Posterior vena cava (tissue), 2 donors: ENCODE data around the gene RPL11. TPM values are rescaled to one million over a fixed set of nuclear protein-coding genes. Genes with fewer than 3 reads are reported as not detected.
"Not testable (repeated sequence)": the region's sequence is repeated elsewhere in the genome, so short reads cannot be mapped to it uniquely, and the experiment has no call there.

Experiments used
- DNase-seq: peaks from one replicate; pipeline ENCODE4 v3.0.0-alpha.2; 2020; ENCODE audit warnings: low spot score
- intact Hi-C, 2 donors: fragments of 100-400 bp; cut with DNase I; formaldehyde crosslinking; loops; one replicate each; pipeline versions ENCODE4 v1.14.1 to v1.14.2; 2022 to 2023
- long read RNA-seq, 2 donors: library from polyadenylated mRNA; unstranded; transcript quantifications; one replicate each; pipeline ENCODE4 v2.0.0, GENCODE V29; 2020 to 2021
- total RNA-seq, 2 donors: library from RNA; stranded (reverse); fragmentation: NEBNext Ultra II Directional; extraction: Animal tissue kit (Norgen Biotek cat#: 25700); gene quantifications; one replicate each; pipeline ENCODE4 v1.2.1, GENCODE V29; 2021
- donor health status: DM: yes; HTN: yes; CAD: no.
- donor health status: DM: yes; HTN: yes; CAD: no.

Gene RPL11
- total RNA-seq = 100 to 1,000 TPM; 706 to 724 TPM
- long read RNA-seq, donor 1, transcript RPL11-206 (6 exons, 1,017 nt) = major isoform, 89 of 138 reads
- long read RNA-seq, donor 1, transcript RPL11-201 (6 exons, 660 nt) = minor isoform, 13 of 138 reads
- long read RNA-seq, donor 1, partial matches to known transcripts = 32 of 138 reads
- long read RNA-seq, donor 1, other reads (novel, unspliced or antisense) = 0 of 138 reads
- long read RNA-seq, donor 2, transcript RPL11-201 (6 exons, 660 nt) = minor isoform, 29 of 355 reads
- long read RNA-seq, donor 2, transcript RPL11-206 (6 exons, 1,017 nt) = major isoform, 257 of 355 reads
- long read RNA-seq, donor 2, transcript RPL11-203 (5 exons, 879 nt) = minor isoform, 20 of 355 reads
- long read RNA-seq, donor 2, partial matches to known transcripts = 36 of 355 reads
- long read RNA-seq, donor 2, other reads (novel, unspliced or antisense) = 9 of 355 reads

DNA sequence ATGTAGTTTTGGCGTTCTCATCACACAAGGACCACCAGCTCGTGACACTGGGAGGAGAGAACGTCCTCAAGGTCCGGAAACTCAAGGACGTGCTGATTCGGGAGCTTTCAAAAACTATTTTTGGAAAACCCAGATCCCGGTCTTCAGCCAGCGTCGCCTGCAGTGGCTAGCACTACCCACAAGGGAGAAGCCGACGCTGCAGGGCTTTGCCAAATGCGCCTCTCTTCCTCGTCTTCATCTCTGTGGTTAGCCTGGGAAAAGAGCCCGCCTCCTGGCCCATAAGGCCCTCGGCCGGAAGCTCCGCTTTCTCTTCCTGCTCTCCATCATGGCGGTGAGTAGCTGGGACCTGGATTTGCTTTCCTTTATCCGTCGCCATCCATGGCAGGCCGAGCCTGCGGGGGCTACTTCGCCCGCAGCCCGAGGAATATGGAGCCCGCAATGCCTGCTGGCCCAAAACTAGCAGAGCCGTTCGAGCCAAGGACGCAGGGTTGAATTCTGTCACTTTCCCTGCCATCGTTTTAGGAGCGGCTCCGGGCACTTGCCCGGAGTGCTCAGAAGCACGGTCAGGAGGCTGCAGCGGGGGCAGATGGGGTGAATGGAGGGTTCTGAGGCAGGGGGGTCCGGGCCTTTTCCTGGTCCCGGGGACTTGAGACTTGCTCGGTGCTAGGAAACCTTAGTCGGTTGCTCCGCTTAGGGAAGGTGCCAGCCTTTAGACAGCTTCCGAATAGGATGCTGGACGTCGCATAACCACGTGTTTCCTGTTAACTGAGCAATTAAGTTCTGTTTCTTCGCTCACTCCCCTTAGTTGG lies at the start of gene RPL11:
TSS of gene RPL11 (plus strand) at position 308 of the 809 bp plus-strand sequence. CDS start at position 326, 18 bp downstream.
- intact Hi-C loops = loop anchor here in 1 of 2 donors (5.0 kb wide), 1 partner anchor 1061 kb away; no protein-coding TSS in a partner anchor
- peak; percentile 97 for DNase-seq

DNA sequence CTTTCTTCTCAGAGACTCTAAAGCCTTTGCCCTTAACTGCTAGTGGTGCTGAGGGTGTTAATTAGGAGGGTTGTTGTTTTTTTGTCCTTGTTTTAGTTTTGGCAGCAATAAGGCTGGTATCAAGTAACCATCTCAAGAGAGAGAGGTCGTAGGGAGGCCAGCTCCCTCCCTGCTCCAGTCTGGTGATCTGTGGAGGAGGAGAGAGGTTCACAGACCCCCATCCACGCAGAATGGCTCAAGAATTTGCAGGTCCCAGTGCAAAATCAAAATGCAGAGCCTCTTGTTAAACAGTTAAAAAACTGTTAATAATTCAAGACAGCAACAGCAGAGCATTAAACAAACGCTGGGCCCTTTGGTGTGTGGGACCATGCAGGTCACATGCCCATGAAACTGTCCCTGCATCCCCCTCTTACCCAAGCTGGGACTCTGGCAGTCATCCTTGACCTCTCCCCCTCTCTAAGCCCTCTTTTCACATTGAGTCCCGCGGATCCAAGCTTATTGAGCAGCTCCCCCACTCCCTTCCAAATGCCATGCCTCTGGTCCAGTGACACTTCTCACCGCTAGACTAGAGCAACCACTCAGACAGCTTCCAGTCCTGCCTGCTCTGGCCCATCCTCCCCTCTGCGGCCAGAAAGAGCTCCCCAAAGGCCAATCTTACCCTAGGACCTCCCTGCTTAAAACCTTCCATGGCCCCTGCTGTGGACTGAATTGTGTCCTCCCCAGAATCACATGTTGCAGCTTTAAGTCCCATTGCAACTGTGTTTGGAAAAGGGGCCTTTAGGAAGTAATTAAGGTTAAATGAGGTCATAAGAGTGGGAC lies 47.7 kb upstream of the RPL11 start:
- DNase-seq = no peak
- intact Hi-C loops = no loop called here

DNA sequence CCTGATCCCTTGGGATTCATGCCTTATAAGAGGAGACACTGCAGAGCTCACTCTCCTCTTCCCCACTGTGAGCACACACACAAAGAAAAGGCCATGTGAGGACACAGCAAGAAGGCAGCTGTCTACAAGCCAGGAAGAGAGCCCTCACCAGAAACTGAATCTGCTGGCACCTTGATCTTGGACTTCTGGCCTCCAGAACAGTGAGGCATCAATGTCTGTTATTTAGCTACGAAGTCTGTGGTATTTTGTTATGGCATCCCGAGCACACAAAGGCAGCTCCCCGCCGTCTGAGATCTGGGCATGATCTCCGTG lies 47.1 kb upstream of the RPL11 start:
- DNase-seq = no peak
- intact Hi-C loops = no loop called here

DNA sequence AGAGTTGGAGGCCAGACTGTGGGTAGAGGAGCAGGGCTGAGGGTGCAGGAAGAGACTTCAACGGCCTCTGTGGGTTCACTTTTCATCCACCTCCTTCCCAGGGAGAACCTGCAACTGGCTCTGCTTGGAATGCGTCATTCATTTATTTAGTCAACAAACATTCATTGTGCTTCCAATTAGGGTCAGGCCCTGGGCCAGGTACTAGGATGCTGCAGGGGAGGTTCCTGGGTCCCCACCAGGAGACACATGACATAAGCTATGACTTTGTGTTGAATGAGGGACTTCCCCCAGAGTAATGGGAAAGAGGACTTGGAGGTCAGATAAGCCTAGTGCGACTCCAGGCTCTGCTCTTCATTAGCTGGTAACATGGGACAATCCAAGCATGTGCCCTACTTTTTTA lies 46.3 kb upstream of the RPL11 start:
- intact Hi-C loops = no loop called here
- no peak for DNase-seq

DNA sequence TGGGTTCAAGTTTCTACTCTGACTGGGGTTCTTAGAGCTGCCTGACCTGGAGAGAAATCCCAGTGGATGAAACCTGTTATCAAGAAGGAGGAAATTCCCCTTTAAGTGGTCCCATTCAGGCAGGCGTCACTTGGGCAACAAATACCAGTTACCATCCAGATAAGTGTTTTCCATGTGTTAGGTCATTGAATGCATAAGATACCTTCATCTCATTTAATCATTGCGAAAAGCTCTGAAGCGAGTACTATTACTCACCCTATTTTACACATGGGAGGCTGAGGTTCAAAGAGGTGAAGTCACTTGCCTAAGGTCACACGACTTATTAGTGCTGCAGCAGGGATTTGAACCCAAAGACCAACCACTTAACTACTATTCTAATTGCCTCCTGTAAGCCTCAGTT lies 45.5 kb upstream of the RPL11 start:
- intact Hi-C loops = no loop called here
- DNase-seq = no peak

DNA sequence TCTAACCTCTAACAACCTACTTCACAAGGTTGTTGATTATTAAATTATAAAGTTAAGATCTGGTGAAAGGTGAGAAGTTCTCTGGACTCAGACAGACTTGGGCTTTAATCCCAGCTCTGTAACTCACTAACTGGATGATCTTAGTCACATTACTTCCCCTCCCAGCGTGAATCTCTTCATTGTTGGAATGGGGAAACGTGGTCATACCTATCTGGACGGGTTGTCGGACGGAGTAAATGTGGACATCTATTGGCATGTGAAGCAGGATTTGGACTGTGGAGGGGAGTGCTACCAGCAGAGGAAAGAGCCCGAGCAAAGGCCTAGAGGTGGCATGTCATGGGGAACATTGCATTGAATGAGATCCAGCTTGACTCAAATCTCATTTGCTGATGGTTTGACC lies 45.1 kb upstream of the RPL11 start:
- DNase-seq = no peak
- intact Hi-C loops = no loop called here

DNA sequence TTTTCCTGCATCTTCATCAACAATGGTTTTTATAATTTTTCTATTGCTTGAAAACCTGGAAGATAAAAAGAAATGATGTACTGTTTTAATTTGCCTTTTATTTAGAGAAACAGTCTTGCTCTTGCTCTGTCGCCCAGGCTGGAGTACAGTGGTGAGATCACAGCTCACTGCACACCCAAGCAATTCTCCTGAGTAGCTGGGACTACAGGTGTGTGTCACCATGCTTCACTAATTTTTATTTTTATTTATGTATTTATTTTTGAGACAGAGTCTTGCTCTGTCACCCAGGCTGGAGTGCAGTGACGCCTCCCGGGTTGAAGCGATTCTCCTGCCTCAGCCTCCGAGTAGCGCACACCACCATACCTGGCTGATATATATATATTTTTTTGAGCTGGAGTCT lies 43.0 kb upstream of the RPL11 start:
- intact Hi-C loops = no loop called here
- DNase-seq = no peak

DNA sequence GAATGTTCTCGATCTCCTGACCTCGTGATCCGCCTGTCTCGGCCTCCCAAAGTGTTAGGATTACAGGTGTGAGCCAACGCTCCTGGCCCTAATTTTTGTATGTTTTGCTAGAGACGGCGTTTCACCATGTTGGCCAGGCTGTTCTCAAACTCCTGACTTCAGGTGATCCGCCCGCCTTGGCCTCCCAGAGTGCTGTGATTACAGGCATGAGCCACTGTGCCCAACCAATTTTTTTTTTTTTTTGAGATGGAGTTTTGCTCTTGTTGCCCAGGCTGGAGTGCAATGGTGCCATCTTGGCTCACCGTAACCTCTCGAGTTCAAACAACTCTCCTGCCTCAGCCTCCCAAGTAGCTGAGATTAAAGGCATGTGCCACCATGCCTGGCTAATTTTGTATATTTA lies 42.4 kb upstream of the RPL11 start:
- DNase-seq = not testable (repeated sequence)

DNA sequence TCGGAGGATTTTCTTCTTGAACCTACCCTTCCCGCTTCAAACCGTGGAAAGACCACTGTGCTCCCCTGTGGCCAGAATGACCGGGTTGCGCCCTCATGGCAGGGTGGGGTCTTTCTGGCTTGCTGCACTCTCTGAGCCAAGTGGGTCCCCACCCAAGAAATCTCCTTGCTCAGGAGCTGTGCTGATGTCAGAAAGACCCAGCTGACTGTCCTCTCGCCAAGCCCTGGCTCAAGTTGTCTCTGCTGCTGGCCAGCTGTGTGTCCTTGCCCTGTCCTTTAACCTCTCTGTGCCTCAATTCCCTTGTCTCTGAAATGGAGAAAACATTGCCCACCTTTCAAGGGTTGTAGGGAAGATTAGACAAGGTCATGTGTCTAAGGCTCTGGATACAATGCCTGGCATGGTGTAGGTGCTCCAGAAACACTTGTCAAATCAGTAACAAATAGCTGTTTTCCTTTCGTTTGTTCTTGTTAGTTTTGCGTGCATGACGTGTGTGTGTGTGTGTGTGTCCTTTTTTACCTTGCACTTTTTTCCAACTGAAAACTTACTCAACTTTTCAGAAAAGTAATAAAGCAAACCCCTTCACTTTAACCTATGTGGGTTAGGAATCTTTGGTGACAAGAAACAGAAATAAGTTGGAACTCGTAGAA lies 41.1 kb upstream of the RPL11 start:
- intact Hi-C loops = no loop called here
- peak; percentile 88 for DNase-seq

More for the DNA sequence above, 42.4 kb upstream of the RPL11 start:
- intact Hi-C loops = not testable (repeated sequence)

DNA sequence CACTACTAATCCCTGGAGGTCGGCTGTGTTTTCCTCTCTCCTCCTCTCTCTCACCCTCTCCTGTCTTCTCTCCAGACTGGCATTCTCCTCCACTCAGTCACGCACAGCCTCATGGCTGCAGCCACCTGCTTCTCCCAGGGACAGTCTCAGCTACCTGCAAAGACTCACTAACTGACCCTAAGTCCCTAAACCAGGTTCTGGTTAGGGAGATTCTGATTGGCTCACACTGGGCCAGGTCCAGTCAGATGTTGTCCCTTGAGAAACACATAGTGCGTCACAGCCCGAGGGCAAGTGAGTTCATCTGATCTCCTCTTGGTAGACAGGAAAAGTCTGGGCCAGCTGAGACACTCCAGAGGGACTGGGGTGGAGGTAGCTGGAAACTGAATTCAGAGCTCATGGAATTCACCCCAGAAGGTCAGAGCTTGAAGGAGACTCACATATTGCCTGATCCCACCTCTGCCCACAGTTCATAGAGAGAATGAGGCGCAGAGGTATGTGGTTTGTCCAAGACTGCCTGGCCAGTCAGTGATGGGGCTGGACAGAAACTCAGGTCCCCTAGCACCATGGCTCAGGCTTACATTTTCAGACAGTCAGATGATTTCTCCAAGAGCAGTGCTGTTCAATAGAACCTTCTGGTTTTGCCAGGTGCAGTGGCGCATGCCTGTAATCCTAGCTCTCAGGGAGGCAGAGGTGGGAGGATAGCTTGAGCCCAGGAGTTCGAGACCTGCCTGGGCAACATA lies 40.4 kb upstream of the RPL11 start:
- intact Hi-C loops = no loop called here
- DNase-seq = peak; percentile 89

DNA sequence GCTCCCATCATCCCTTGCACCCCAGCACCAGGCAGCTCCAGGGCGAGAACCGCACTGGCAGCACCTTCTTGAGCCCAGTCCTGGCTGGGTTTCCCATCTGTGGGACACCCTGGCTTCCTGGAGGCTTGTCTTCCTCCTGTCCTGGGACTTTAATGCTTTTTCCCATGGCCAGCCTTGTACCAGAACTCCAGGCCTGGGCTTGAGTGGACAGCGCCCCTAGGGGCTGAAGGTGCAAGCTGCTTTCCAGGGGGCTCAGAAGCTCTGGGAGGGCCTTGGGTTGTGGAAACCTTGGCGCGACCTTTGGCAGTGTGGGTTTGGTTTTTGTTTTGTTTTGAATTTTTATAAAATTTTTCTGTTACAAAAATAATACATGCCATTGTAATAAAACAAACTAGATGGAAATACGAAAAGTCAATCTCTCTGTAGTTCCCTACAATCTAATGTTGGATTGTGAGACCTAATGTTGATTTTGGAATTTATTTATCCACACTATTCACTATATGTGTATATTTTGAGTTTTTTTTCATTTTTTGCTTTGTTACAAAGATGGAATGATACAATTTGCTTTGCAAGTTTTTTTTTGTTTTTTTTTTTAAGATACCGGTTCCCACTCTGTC lies 33.8 kb upstream of the RPL11 start:
- intact Hi-C loops = no loop called here
- no peak for DNase-seq

DNA sequence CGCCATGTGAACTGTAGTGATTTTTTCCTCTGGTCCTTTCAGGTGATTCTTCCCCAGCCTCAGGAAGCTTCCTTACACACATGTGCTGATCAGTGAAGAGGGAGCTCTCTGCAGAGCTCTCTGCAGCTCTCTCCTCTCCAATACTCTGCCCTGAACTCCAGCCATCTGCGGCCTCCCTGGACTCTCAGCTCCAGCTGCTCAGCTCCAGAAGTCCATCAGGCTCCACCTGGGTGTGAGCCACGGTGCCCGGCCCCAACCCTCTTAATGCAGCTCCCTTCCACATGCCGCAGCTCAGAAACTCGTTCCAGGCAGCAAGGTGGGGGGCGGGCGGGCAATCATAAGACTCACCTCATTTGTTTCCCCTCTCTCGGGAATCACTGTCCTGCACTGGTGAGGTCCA lies 30.9 kb upstream of the RPL11 start:
- intact Hi-C loops = no loop called here
- DNase-seq = no peak

DNA sequence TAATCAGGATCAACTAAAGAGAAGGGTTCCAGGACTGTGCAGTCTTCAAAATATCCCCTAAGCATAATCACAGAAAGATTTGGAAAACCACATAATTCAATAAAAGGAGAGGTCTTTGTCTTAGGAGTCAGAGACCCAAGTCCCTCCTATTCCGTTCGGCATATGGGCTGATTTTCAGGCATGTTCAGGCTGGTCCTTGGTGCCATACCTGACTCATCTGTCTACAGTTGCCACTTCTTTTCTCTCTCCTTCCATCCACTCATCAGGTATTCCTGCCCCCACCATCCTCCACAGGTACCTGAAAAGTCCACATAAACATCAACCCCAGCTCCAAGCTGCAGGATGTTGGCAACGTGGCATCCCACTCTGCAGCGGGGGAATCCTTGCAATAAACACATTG lies 29.7 kb upstream of the RPL11 start:
- intact Hi-C loops = no loop called here
- DNase-seq = no peak

DNA sequence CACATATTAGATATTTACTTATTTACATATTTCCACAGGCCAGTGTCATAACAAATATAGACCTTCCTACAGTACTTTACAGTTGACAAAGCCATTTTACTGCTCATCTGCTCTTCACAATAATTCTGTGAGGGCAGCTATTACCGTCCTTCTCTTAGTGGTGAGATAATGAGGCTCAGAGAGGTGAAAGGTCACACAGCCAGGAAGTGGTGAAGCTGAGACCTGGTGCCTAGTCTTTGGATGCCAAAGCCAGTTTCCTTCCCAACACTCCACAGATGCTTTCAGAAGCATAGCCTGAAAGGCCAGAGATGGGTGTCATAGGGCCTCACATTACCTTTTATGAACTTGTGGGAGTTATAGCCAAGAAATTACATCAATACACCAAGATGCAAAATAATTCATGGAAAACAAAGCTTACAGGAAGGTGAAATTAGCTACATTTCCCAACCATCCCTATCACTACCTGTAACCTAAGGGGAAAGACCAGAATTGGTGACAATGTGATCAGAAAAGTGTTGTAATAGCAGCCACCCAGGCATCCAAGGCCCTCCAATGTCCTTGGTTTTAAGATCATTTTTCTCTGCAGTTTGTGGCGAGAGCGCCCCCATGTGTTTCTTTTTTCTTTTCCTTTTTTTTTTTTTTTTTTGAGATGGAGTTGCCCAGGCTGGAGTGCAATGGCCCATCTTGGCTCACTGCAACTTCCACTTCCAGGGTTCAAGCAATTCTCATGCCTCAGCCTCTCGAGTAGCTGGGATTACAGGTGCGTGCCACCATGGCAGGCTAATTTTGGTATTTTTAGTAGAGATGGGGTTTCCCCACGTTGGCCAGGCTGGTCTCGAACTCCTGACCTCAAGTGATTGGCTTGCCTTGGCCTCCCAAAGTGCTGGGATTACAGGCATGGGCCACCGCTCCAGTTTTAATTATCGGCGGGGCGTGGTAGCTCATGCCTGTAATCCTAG lies 26.5 kb upstream of the RPL11 start:
- no peak for DNase-seq
- intact Hi-C loops = no loop called here

DNA sequence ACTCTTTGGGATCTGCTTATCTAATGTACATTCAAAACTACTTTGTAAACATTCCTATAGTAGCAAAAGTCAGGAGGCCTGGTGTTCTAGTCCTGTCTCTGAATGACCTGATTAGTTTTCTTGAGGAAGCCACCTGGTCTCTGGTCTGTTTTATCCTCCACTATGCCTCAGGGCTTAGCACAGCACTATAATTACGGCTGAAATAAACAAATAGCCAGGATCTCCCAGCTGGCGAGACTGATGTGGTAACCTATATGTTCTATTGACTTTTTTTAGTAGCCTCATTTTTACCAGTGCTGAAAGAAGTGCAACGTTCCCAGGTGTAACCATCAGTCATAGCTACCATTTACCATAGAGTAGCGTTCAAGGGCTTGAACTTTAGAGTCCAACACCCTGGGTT lies 24.2 kb upstream of the RPL11 start:
- no peak for DNase-seq
- intact Hi-C loops = no loop called here

DNA sequence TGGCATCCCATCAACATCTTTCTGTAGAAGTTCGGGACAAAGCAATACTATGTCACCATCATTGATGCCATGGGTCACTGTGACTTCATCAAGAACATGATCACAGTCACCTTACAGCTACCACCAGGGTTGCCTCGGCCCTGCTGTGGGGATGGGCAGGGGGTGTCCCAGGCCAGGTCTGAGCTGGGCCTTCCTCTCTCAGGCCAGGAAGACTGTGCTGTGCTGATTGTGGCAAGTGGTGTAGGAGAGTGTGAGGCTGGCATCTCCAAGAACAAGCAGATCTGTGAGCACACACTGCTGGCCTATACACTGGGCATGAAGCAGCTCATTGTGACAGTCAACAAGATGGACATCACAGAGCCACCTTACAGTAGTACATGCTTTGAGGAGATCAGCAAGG lies 20.9 kb upstream of the RPL11 start:
- DNase-seq = no peak
- intact Hi-C loops = no loop called here

DNA sequence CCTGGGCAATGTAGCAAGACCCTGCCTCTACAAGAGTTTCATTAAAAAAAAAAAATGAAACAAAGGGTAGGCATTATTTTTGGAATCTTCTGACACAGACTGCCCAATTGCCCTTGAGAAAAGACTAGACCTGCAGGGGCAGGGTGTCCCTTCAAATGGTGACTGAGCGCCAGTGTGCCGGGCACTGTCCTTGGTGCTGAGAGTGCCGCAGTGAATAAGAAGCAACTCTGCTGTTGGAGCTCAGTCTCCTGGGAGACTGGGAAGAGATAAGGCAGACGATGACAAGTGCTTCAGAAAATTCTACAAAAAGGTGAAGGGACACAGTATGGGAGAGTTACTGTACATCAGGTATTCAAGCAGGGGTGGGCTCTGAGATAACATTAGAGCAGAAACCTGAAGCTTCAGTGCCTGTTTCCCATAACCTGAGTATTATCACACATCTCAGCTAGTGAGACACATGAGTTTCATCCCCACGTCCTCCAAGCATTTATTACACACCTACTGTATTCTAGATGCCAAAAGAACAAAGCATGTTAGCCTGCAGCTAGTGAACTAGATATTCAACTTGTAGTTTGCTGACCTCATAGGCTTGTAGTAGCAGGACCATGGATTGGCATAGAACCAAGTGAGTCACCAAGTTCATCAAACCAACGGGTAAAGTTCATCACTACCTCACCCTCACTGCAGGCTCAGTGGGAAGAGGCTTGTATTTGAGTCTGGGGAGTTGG lies 18.4 kb upstream of the RPL11 start:
- DNase-seq = no peak
- intact Hi-C loops = no loop called here
